Measurements from ENCODE around the gene MAP4K1. TPM values are rescaled to one million over a fixed set of nuclear protein-coding genes. Genes with fewer than 3 reads are reported as not detected.
A peak's percentile ranks its signal among the peaks of the same experiment; 100 is the strongest.

The MAP4K1 gene
- total RNA-seq, 1 donor from 2014 or later: 3.1 TPM

- TF ChIP-seq CTCF (conservative IDR thresholded peaks at IDR 0.05; ENCODE audit: low read depth, low read length): no peak
- no peak overlapping the region for H3K4me3 ChIP-seq (ENCODE audit: low read depth, low read length)
- DNase-seq (ENCODE audit: low read depth): no peak
Measured at GRCh38 chr19:38551450-38551813, 66.3 kb downstream of the MAP4K1 start.

- TF ChIP-seq CTCF (conservative IDR thresholded peaks at IDR 0.05; ENCODE audit: low read depth, low read length): no peak
- no peak for DNase-seq (ENCODE audit: low read depth)
Measured at GRCh38 chr19:38550376-38550775, 67.4 kb downstream of the MAP4K1 start.

GRCh38 chr19:38549942-38550341 lies 67.8 kb downstream of the MAP4K1 start:
- H3K4me3 ChIP-seq (ENCODE audit: low read depth, low read length): no peak overlapping the region
- TF ChIP-seq CTCF (conservative IDR thresholded peaks at IDR 0.05; ENCODE audit: low read depth, low read length): no peak
- DNase-seq (ENCODE audit: low read depth): no peak

More at GRCh38 chr19:38550376-38550775, 67.4 kb downstream of the MAP4K1 start:
- H3K4me3 ChIP-seq (ENCODE audit: low read depth, low read length): no peak overlapping the region

- H3K4me3 ChIP-seq (ENCODE audit: low read depth, low read length): no peak overlapping the region
- DNase-seq (ENCODE audit: low read depth): no peak
- TF ChIP-seq CTCF (conservative IDR thresholded peaks at IDR 0.05; ENCODE audit: low read depth, low read length): no peak
Measured at GRCh38 chr19:38549061-38549460, 68.7 kb downstream of the MAP4K1 start.

GRCh38 chr19:38547421-38547820 lies 70.3 kb downstream of the MAP4K1 start:
- TF ChIP-seq CTCF (conservative IDR thresholded peaks at IDR 0.05; ENCODE audit: low read depth, low read length): no peak
- no peak for DNase-seq (ENCODE audit: low read depth)
- H3K4me3 ChIP-seq (ENCODE audit: low read depth, low read length): no peak overlapping the region

- no peak for DNase-seq (ENCODE audit: low read depth)
- H3K4me3 ChIP-seq (ENCODE audit: low read depth, low read length): no peak overlapping the region
- no peak for TF ChIP-seq CTCF (conservative IDR thresholded peaks at IDR 0.05; ENCODE audit: low read depth, low read length)
Measured at GRCh38 chr19:38545596-38545995, 72.2 kb downstream of the MAP4K1 start.

- peak overlapping the region; percentile 21 for H3K4me3 ChIP-seq (ENCODE audit: low read depth, low read length)
- DNase-seq (ENCODE audit: low read depth): no peak
- no peak for TF ChIP-seq CTCF (conservative IDR thresholded peaks at IDR 0.05; ENCODE audit: low read depth, low read length)
Measured at GRCh38 chr19:38544569-38545315, 73.0 kb downstream of the MAP4K1 start.
